Colonic mucosa (tissue), 4 donors: ENCODE data around the gene HLCS. TPM values are rescaled to one million over a fixed set of nuclear protein-coding genes. Genes with fewer than 3 reads are reported as not detected.

Experiments used
- DNase-seq: peaks from one replicate; pipeline ENCODE4 v3.0.0-alpha.2; 2020
- H3K27ac ChIP-seq: fragments of 200-600 bp; one replicate; pipeline ENCODE4 v1.8.0; 2021
- H3K27me3 ChIP-seq: fragments of 200-600 bp; one replicate; pipeline ENCODE4 v1.8.0; 2021
- H3K36me3 ChIP-seq: fragments of 200-600 bp; one replicate; pipeline ENCODE4 v1.8.0; 2021
- H3K4me1 ChIP-seq: fragments of 200-600 bp; one replicate; pipeline ENCODE4 v1.8.0; 2021; ENCODE audit warnings: mild to moderate bottlenecking
- H3K4me3 ChIP-seq: fragments of 200-600 bp; one replicate; pipeline ENCODE4 v1.8.0; 2021
- H3K9ac ChIP-seq, 2 donors: one replicate each; pipeline ENCODE4 v1.7.0; 2013; ENCODE audit warnings: control low read depth in 2 of 2, low read depth in 2 of 2, low read length in 2 of 2
- H3K9me3 ChIP-seq: fragments of 200-600 bp; one replicate; pipeline ENCODE4 v1.8.0; 2021
- CTCF ChIP-seq: fragments of 200-600 bp; IDR thresholded peaks from one replicate; pipeline ENCODE4 v1.8.0; 2022; ENCODE audit warnings: antibody characterized with exemption, mild to moderate bottlenecking
- intact Hi-C: fragments of 100-400 bp; cut with DNase I; formaldehyde crosslinking; loops from one replicate; pipeline ENCODE4 v1.14.1; 2022
- total RNA-seq, 2 donors: library from RNA; stranded (reverse); fragmentation: NEBNext Ultra II Directional in 1 of 2; extraction: Animal tissue kit (Norgen Biotek cat#: 25700) in 1 of 2; gene quantifications; one replicate each; pipeline ENCODE4 v1.2.1, GENCODE V29; 2021
- donor health status: healthy.
- donor health status: DM: no; HTN: no; CAD: no.
- donor health status: DM: no; HTN: no; CAD: no.

HLCS gene
- total RNA-seq, 2 donors from 2014 or later: 10.8 to 11.4 TPM

GRCh38 chr21:36704281-36704957 lies 262.1 kb downstream of the HLCS start:
- Histone ChIP-seq H3K4me3 (no peak overlapping the region), H3K36me3 (no peaks in the 10 kb centered on the region), H3K9me3 (no peaks in the 10 kb centered on the region), H3K9ac (no peak overlapping the region), H3K27ac (no peak overlapping the region), H3K27me3 (peaks cover 100% of the 10 kb centered on the region), H3K4me1 (peaks cover 15% of the 10 kb centered on the region)
- no peak for DNase-seq
- intact Hi-C loops: no loop called here
- no peak for TF ChIP-seq CTCF

- peaks cover 13% of the 10 kb centered on the region for H3K4me1 ChIP-seq
- H3K27ac ChIP-seq: no peak overlapping the region
- TF ChIP-seq CTCF: no peak
- intact Hi-C loops: no loop called here
- DNase-seq: no peak
- no peak overlapping the region for H3K9ac ChIP-seq
- peaks cover 100% of the 10 kb centered on the region for H3K27me3 ChIP-seq
- H3K36me3 ChIP-seq: no peaks in the 10 kb centered on the region
- H3K4me3 ChIP-seq: no peak overlapping the region
- H3K9me3 ChIP-seq: no peaks in the 10 kb centered on the region
Measured at GRCh38 chr21:36703626-36704280, 262.7 kb downstream of the HLCS start.

- no peak for DNase-seq
- Histone ChIP-seq H3K9me3 (no peaks in the 10 kb centered on the region), H3K4me1 (peaks cover 8% of the 10 kb centered on the region)
Measured at GRCh38 chr21:36703123-36703522, 263.3 kb downstream of the HLCS start.

GRCh38 chr21:36702622-36702968 lies 263.9 kb downstream of the HLCS start:
- Histone ChIP-seq H3K9me3 (no peaks in the 10 kb centered on the region), H3K36me3 (no peaks in the 10 kb centered on the region), H3K27me3 (peaks cover 100% of the 10 kb centered on the region), H3K4me1 (peaks cover 8% of the 10 kb centered on the region), H3K27ac (no peak overlapping the region), H3K9ac (no peak overlapping the region), H3K4me3 (no peak overlapping the region)
- no peak for DNase-seq
- intact Hi-C loops: no loop called here
- TF ChIP-seq CTCF: no peak

More at GRCh38 chr21:36703123-36703522, 263.3 kb downstream of the HLCS start:
- no peak overlapping the region for H3K4me3 ChIP-seq
- no peak overlapping the region for H3K27ac ChIP-seq
- peaks cover 100% of the 10 kb centered on the region for H3K27me3 ChIP-seq
- intact Hi-C loops: no loop called here
- no peak for TF ChIP-seq CTCF
- H3K9ac ChIP-seq: no peak overlapping the region
- no peaks in the 10 kb centered on the region for H3K36me3 ChIP-seq

GRCh38 chr21:36701756-36702621 lies 264.5 kb downstream of the HLCS start:
- intact Hi-C loops: no loop called here
- H3K9ac ChIP-seq: no peak overlapping the region

More at GRCh38 chr21:36701756-36702621, 264.5 kb downstream of the HLCS start:
- Histone ChIP-seq H3K4me1 (peaks cover 8% of the 10 kb centered on the region), H3K4me3 (no peak overlapping the region), H3K36me3 (no peaks in the 10 kb centered on the region), H3K27ac (no peak overlapping the region), H3K9me3 (no peaks in the 10 kb centered on the region), H3K27me3 (peaks cover 100% of the 10 kb centered on the region)
- no peak for DNase-seq
- TF ChIP-seq CTCF: no peak
